ENCODE results near the gene ANKRD36C.
"Not testable (repeated sequence)": the region's sequence is repeated elsewhere in the genome, so short reads cannot be mapped to it uniquely, and the experiment has no call there.

The ANKRD36C gene

GRCh38 chr2:95991351-95992094, at the start of gene ANKRD36C:
TSS of gene ANKRD36C (minus strand) at chr2:95991824. CDS start at chr2:95991708, 116 bp downstream.
- H3K9me3 Mint-ChIP-seq; H3K36me3 Mint-ChIP-seq (ENCODE audit: low read depth); H3K4me1 Mint-ChIP-seq (ENCODE audit: low read depth): not testable (repeated sequence)
- H3K27ac Mint-ChIP-seq: peak within 1 kb of the TSS; percentile 97
- H3K4me3 Mint-ChIP-seq: peak within 1 kb of the TSS; percentile 97
- peaks cover 23% of the 10 kb centered on the region for H3K27me3 Mint-ChIP-seq

GRCh38 chr2:96035554-96035953, 43.9 kb upstream of the ANKRD36C start:
- H3K36me3 Mint-ChIP-seq (ENCODE audit: low read depth); H3K27ac Mint-ChIP-seq; H3K4me1 Mint-ChIP-seq (ENCODE audit: low read depth); H3K9me3 Mint-ChIP-seq; H3K27me3 Mint-ChIP-seq; H3K4me3 Mint-ChIP-seq: not testable (repeated sequence)

GRCh38 chr2:96034792-96035191, 43.2 kb upstream of the ANKRD36C start, which contains the start of gene GPAT2:
TSS of gene GPAT2 (minus strand) at chr2:96034916. CDS start at chr2:96032359, 2,557 bp downstream.
- H3K27me3 Mint-ChIP-seq, H3K4me3 Mint-ChIP-seq, H3K9me3 Mint-ChIP-seq: not testable (repeated sequence)

GRCh38 chr2:96033997-96034396, 42.4 kb upstream of the ANKRD36C start:
- not testable (repeated sequence) for H3K9me3 Mint-ChIP-seq; H3K4me1 Mint-ChIP-seq (ENCODE audit: low read depth); H3K4me3 Mint-ChIP-seq

More at GRCh38 chr2:96034792-96035191, 43.2 kb upstream of the ANKRD36C start, which contains the start of gene GPAT2:
- not testable (repeated sequence) for H3K36me3 Mint-ChIP-seq (ENCODE audit: low read depth); H3K4me1 Mint-ChIP-seq (ENCODE audit: low read depth); H3K27ac Mint-ChIP-seq

GRCh38 chr2:96027725-96028325, 36.2 kb upstream of the ANKRD36C start:
- H3K27me3 Mint-ChIP-seq; H3K4me1 Mint-ChIP-seq (ENCODE audit: low read depth); H3K9me3 Mint-ChIP-seq; H3K27ac Mint-ChIP-seq; H3K4me3 Mint-ChIP-seq; H3K36me3 Mint-ChIP-seq (ENCODE audit: low read depth): not testable (repeated sequence)

More at GRCh38 chr2:96033997-96034396, 42.4 kb upstream of the ANKRD36C start:
- not testable (repeated sequence) for H3K27me3 Mint-ChIP-seq; H3K36me3 Mint-ChIP-seq (ENCODE audit: low read depth); H3K27ac Mint-ChIP-seq

- not testable (repeated sequence) for H3K27ac Mint-ChIP-seq; H3K36me3 Mint-ChIP-seq (ENCODE audit: low read depth); H3K4me1 Mint-ChIP-seq (ENCODE audit: low read depth); H3K4me3 Mint-ChIP-seq; H3K9me3 Mint-ChIP-seq; H3K27me3 Mint-ChIP-seq
These were observed 34.1 kb upstream of the ANKRD36C start for GRCh38 chr2:96025755-96026154.

GRCh38 chr2:96025194-96025492, 33.5 kb upstream of the ANKRD36C start:
- Mint-ChIP-seq H3K4me3 (no peak overlapping the region), H3K36me3 (ENCODE audit: low read depth) (no peaks in the 10 kb centered on the region), H3K9me3 (no peaks in the 10 kb centered on the region), H3K27ac (no peak overlapping the region), H3K27me3 (no peaks in the 10 kb centered on the region), H3K4me1 (ENCODE audit: low read depth) (no peaks in the 10 kb centered on the region)

GRCh38 chr2:96024336-96025193, 32.9 kb upstream of the ANKRD36C start:
- Mint-ChIP-seq H3K36me3 (ENCODE audit: low read depth) (no peaks in the 10 kb centered on the region), H3K27me3 (no peaks in the 10 kb centered on the region), H3K4me3 (no peak overlapping the region), H3K4me1 (ENCODE audit: low read depth) (peaks cover 2% of the 10 kb centered on the region), H3K9me3 (no peaks in the 10 kb centered on the region), H3K27ac (no peak overlapping the region)

- H3K4me3 Mint-ChIP-seq; H3K4me1 Mint-ChIP-seq (ENCODE audit: low read depth); H3K27me3 Mint-ChIP-seq; H3K36me3 Mint-ChIP-seq (ENCODE audit: low read depth); H3K27ac Mint-ChIP-seq; H3K9me3 Mint-ChIP-seq: not testable (repeated sequence)
These were observed 32.1 kb upstream of the ANKRD36C start for GRCh38 chr2:96023701-96024100.

GRCh38 chr2:96022701-96023447, 31.2 kb upstream of the ANKRD36C start:
- H3K4me1 Mint-ChIP-seq (ENCODE audit: low read depth); H3K27ac Mint-ChIP-seq; H3K36me3 Mint-ChIP-seq (ENCODE audit: low read depth); H3K9me3 Mint-ChIP-seq; H3K4me3 Mint-ChIP-seq; H3K27me3 Mint-ChIP-seq: not testable (repeated sequence)

GRCh38 chr2:96022126-96022525, 30.5 kb upstream of the ANKRD36C start:
- H3K36me3 Mint-ChIP-seq (ENCODE audit: low read depth); H3K27ac Mint-ChIP-seq; H3K27me3 Mint-ChIP-seq; H3K4me1 Mint-ChIP-seq (ENCODE audit: low read depth); H3K4me3 Mint-ChIP-seq; H3K9me3 Mint-ChIP-seq: not testable (repeated sequence)

GRCh38 chr2:96021142-96021541, 29.5 kb upstream of the ANKRD36C start:
- not testable (repeated sequence) for H3K27ac Mint-ChIP-seq; H3K27me3 Mint-ChIP-seq; H3K36me3 Mint-ChIP-seq (ENCODE audit: low read depth); H3K4me3 Mint-ChIP-seq; H3K9me3 Mint-ChIP-seq; H3K4me1 Mint-ChIP-seq (ENCODE audit: low read depth)

- H3K4me1 Mint-ChIP-seq (ENCODE audit: low read depth); H3K36me3 Mint-ChIP-seq (ENCODE audit: low read depth); H3K27me3 Mint-ChIP-seq; H3K4me3 Mint-ChIP-seq; H3K9me3 Mint-ChIP-seq: not testable (repeated sequence)
- peak overlapping the region; percentile 63 for H3K27ac Mint-ChIP-seq
These were observed 28.4 kb upstream of the ANKRD36C start for GRCh38 chr2:96019909-96020590.

- H3K4me1 Mint-ChIP-seq (ENCODE audit: low read depth); H3K27me3 Mint-ChIP-seq; H3K36me3 Mint-ChIP-seq (ENCODE audit: low read depth); H3K9me3 Mint-ChIP-seq; H3K4me3 Mint-ChIP-seq; H3K27ac Mint-ChIP-seq: not testable (repeated sequence)
These were observed 24.7 kb upstream of the ANKRD36C start for GRCh38 chr2:96016321-96016720.
